Activated T-cell treated with anti-CD3 and anti-CD28 coated beads for 1 hour (primary cell): ENCODE measurements around the gene NXPH4.

Experiments
- DNase-seq: peaks from one replicate; pipeline ENCODE4 v3.0.0-alpha.2; 2020; ENCODE audit warnings: low read depth

NXPH4 gene

DNA sequence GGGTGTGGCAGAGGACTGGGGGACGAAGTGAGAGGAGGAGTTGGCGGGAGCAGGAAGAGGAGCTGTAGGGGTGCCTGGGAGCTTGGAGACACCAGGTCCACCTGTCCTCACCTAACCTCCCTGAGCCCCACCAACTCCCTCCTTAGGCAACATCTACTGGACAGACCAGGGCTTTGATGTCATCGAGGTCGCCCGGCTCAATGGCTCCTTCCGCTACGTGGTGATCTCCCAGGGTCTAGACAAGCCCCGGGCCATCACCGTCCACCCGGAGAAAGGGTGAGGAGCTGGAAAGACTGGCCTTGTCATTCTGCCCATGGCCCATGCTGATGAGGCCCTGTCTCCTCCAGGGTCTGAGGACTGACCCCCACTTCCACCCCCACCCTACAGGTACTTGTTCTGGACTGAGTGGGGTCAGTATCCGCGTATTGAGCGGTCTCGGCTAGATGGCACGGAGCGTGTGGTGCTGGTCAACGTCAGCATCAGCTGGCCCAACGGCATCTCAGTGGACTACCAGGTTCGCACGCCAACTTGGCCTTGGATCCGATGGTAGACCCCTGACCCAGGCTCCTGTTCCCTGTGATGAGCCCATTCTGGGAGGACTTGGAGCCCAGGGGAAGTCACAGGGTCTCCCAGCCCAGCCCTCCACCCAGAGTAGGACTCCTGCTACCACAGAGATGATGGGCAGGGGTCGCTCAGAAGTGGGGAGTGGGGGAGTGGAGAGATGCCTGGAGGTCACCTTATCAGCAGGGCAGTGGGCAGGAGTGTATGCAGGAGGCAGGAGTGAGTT, 32.5 kb upstream of the NXPH4 start:
- no peak for DNase-seq

DNA sequence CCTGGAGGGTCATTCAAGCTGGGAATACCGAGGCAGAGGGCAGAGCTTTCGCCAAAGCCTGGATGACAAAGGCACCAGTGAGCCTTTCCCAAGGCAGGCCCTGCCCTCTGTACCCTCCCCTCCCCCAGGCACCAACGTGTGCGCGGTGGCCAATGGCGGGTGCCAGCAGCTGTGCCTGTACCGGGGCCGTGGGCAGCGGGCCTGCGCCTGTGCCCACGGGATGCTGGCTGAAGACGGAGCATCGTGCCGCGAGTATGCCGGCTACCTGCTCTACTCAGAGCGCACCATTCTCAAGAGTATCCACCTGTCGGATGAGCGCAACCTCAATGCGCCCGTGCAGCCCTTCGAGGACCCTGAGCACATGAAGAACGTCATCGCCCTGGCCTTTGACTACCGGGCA, 31.2 kb upstream of the NXPH4 start:
- DNase-seq: no peak

DNA sequence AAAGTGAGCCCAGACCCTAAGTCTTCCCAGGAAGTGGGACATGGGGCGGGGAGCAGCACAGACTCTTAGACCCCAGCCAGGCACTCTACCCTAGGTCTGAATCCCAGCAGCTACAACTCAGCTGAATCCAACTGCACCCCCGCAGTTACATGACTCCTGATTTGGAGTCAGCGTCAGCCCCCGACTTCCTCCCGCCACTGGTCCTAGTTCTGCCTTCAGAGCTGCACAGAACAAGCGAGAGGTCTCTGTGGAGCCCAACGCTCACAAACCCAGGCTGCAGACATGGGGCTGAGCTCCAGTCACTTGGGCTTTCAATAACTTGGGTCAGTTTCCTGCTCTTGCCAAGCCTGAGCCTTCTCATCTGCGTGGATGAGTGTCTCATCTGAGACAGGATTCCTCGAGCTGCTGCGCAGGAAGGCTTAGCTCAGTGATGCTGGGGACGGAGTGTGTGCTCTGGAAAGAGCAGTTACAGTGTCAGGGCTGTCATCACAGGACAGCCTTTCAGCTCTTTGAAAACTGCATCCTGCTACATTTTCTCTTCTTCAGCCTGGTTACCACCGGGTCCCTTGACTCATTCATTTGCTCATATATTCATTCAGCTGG, 30.6 kb upstream of the NXPH4 start:
- DNase-seq: no peak

DNA sequence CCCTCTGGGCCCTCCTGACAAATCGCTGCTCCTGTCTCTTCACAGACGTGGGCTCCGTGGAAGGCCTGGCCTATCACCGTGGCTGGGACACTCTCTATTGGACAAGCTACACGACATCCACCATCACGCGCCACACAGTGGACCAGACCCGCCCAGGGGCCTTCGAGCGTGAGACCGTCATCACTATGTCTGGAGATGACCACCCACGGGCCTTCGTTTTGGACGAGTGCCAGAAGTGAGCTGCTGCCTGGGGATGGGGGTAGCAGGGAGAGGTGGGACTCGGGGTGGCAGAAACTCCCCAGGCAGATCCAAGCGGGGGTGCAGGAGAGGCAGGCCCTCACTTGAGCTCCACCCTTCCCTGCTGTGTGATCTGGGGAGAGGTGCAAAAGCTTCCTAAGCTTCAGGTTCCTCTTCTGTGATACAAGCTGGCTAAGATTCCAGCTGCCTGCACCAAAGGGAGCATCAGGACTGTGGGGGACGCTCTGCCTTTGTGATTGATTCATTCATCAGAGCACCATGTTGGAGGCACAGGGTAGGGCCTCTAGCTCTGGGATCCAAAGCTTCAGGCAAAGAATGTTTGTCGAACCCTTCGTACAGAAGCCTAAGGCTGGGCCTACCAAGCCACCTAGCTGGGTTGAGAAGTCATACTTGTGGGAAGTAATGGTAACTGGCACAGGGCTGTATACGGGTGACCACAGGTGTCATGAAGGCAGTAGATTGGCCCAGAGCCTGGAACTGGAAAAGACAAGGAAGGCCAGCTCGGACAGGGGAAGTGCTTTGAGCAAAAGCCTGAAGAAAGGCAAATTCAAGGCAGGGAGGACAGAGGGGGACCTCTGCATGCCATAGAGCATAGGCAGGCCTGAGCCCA, 29.1 kb upstream of the NXPH4 start:
- no peak for DNase-seq

DNA sequence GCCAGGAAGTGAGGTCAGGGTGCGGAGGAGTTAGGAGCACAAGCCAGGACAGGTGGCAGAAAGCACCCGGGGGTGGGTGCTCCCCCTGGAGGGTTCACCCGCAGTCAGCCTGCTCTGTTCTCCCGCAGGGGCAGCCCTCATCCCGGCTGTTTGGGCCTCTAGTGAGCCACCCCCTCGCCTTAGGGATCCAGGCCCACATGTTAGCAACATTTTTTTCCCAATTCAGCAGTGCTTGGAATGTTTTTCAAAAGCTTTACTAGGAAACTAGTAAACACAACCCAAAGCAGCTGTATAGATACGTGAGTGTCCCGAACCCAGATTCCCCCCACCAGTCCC, 28.5 kb upstream of the NXPH4 start:
- no peak for DNase-seq

DNA sequence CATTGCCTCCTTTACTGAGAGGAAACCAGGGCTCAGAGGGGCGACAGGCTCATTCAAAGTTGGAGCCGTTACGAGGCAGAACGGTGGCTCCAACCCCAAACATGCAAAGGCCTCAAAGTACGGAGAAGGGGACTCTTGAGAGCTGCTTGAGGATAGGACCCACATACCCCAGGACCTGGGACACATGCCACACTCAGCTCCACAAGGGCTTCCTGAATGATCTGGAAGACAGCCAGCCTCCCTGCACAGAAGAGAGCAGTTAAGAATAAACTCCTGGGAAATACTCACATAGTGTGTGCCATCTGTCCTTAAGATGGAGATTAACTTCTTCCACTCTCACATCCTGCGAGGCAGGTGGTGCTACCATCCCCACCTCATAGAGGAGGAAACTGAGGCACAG, 26.6 kb upstream of the NXPH4 start:
- no peak for DNase-seq

DNA sequence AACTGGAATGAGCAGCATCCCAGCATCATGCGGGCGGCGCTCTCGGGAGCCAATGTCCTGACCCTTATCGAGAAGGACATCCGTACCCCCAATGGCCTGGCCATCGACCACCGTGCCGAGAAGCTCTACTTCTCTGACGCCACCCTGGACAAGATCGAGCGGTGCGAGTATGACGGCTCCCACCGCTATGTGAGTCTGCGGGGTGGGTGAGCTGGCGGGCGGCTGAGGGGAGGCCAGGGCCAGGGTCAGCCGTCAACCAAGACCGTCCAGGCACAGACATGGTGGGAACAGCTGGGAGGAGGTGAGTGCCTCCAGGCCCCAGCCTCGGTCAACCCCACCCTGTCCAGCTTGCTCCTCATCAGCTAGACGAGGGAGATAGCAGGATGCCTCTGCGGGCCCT, 25.8 kb upstream of the NXPH4 start:
- DNase-seq: no peak

DNA sequence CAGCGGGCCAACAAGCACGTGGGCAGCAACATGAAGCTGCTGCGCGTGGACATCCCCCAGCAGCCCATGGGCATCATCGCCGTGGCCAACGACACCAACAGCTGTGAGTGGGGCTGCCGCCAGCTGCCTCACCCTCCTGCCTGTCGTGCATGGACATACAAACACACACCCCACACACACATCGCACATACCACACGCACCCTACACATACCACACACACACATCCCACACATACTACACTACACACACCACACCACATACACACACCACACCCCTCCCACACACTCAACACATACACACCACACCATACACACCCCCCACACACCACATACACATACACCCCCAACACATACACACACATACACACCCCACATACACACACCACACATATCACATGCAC, 25.2 kb upstream of the NXPH4 start:
- no peak for DNase-seq

DNA sequence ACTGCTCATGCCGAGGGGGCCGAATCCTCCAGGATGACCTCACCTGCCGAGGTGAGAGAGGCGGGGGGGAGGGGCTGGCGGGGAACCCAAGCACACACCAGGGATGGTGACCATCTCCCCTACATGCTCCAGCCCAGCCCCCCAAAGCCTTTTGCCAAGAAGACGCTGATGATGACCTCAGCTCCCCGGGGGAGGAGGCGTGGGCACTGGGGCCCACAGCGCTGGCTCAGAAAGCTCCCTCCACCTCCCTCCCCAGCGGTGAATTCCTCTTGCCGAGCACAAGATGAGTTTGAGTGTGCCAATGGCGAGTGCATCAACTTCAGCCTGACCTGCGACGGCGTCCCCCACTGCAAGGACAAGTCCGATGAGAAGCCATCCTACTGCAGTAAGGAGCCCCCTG, 23.7 kb upstream of the NXPH4 start:
- no peak for DNase-seq

DNA sequence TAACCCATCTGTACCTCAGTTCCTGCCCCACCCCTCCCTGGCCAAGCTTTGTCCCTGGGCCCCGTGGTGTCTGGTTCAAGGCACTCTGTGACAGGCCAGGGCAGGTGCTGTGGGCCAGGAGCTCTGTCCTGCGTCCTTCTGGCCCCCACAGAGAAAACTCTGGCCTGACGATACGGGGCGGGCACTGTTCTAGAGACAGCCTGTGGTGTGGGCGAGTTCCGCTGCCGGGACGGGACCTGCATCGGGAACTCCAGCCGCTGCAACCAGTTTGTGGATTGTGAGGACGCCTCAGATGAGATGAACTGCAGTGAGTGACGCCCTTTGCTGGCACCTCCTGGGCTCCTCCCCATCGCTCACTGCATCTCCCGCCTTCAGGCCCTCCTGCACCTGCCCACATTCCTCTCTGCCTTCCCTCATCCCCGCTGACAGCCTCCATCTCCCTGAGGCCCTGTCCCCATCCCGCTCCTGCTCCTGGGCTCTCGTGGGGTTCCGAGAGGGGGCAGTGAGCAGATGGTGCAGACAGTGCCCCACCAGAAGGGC, 22.8 kb upstream of the NXPH4 start:
- no peak for DNase-seq

DNA sequence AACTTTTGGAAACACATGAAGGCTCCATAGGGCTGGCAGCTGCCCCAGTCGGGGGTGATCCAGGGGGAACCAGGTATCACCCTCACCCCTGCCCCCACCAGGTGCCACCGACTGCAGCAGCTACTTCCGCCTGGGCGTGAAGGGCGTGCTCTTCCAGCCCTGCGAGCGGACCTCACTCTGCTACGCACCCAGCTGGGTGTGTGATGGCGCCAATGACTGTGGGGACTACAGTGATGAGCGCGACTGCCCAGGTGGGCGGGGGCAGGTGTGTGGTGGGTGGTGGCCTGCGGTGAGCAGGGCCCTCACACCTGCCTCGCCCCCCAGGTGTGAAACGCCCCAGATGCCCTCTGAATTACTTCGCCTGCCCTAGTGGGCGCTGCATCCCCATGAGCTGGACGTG, 22.3 kb upstream of the NXPH4 start:
- no peak for DNase-seq

DNA sequence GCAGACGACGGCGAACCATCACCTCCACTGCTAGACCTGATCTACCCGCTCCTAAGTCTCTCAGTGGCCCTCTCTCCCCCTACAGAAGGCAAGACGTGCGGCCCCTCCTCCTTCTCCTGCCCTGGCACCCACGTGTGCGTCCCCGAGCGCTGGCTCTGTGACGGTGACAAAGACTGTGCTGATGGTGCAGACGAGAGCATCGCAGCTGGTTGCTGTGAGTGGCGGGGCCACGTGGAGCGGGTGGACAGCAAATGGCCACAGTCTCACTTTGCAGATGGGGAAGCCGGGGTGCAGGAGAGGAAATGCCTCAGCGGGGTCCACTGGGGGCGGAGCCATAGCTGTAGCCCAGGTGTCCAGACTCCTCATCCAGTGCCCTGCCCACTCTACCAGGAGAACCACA, 21.4 kb upstream of the NXPH4 start:
- DNase-seq: no peak

DNA sequence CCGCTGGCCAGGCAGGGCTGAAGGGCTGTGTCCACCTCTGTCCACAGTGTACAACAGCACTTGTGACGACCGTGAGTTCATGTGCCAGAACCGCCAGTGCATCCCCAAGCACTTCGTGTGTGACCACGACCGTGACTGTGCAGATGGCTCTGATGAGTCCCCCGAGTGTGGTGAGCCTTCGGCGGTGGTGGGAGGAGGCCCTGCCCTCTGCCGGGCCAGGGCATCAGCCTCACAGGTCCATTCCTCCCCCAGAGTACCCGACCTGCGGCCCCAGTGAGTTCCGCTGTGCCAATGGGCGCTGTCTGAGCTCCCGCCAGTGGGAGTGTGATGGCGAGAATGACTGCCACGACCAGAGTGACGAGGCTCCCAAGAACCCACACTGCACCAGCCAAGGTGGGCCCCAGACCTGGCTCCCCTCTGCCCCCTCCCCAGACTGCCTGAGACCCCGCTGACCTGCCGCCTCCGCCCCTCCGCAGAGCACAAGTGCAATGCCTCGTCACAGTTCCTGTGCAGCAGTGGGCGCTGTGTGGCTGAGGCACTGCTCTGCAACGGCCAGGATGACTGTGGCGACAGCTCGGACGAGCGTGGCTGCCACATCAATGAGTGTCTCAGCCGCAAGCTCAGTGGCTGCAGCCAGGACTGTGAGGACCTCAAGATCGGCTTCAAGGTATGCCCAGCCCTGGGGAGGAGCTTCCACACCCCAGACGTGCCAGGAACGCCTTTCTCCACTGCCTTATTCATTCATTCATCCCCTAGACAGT, 20.8 kb upstream of the NXPH4 start:
- no peak for DNase-seq

DNA sequence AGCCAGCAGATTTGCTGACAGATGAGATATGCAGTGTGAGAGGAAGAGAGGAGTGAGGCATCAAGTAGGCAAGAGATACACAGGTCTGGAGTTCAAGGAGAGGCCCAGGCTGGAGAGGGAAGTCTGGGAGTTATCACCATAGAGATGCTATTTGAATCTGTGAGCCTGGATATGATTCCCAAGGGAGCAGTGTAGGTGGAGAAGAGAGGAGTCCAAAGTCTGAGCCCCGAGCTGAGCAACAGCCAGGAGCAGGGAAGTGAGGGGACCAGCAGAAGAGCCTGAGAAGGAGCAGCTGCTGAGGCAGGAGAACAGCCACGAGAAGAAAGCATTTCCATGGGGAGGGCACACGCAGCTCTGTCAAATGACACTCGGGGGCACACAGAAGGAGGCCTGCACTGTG, 20.2 kb upstream of the NXPH4 start:
- DNase-seq: no peak

DNA sequence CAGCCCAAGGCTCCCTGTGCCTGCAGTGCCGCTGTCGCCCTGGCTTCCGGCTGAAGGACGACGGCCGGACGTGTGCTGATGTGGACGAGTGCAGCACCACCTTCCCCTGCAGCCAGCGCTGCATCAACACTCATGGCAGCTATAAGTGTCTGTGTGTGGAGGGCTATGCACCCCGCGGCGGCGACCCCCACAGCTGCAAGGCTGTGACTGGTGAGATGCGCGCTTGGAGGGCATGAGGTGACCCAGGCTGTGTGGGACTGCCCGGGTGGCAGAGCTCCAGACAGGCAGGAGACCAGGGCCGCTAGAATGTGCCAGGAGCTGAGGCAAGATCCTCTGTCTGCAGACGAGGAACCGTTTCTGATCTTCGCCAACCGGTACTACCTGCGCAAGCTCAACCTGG, 19.6 kb upstream of the NXPH4 start:
- no peak for DNase-seq

DNA sequence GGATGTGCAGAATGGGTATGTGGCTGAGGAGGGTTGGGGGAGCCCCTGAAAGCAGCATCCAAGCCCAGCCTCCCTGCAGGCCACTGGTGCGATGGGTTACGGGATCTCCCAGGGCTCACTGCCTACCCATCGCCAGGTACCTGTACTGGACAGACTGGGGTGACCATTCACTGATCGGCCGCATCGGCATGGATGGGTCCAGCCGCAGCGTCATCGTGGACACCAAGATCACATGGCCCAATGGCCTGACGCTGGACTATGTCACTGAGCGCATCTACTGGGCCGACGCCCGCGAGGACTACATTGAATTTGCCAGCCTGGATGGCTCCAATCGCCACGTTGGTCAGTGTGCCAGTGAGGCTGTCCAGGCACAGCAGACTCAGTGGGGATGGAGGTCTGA, 18.3 kb upstream of the NXPH4 start:
- no peak for DNase-seq

DNA sequence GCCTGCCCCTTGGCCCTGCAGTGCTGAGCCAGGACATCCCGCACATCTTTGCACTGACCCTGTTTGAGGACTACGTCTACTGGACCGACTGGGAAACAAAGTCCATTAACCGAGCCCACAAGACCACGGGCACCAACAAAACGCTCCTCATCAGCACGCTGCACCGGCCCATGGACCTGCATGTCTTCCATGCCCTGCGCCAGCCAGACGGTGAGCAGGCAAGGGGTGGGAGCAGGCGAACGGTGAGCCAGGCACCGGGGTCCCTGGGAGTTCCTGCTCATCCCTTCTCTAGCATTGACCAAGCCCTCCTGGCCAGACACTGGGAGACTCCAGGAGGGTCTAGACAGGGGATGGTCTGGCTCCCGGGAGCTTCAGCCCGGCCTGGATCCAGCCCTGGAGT, 17.4 kb upstream of the NXPH4 start:
- no peak for DNase-seq

DNA sequence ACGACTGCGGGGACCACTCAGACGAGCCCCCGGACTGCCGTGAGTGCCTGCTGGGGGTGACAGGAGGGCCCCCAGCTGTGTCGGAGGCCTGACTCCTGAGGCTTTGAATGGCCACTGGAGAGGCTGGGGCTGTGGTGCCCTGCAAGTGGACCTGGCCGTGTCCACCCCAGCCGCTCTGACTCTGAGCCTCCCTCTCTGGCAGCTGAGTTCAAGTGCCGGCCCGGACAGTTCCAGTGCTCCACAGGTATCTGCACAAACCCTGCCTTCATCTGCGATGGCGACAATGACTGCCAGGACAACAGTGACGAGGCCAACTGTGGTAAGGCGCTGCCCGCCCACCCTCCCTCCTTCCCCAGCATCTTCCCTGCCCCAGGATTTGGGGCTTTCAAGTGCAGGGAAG, 16.1 kb upstream of the NXPH4 start:
- DNase-seq: no peak

DNA sequence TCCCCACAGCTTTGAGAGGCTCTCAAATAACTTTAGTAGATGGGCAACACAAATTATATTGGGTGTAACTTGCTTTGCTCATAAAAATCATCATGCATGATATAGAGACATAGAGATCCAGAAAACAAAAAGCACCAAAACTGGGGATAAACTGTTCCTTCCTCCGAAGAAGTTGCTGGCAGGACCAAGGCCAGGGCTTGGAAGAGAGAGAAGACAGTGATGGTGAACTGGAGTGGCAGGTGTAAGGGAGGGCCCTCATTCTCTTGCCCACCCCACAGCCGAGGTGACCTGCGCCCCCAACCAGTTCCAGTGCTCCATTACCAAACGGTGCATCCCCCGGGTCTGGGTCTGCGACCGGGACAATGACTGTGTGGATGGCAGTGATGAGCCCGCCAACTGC, 15.4 kb upstream of the NXPH4 start:
- no peak for DNase-seq

DNA sequence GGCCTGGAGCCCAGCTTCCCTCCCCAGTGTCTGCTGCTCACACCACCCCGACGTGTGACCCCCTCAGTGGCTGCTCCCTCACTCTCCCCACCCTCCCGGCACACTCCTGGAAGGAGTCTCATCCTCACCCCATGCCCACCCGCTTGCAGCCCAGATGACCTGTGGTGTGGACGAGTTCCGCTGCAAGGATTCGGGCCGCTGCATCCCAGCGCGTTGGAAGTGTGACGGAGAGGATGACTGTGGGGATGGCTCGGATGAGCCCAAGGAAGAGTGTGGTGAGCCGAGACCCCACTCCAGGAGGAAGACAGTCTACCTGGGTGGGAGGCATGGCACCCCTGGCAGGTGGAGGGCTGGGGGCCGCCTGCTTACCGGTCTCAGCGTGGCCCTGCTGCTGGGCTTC, 15.0 kb upstream of the NXPH4 start:
- DNase-seq: no peak

DNA sequence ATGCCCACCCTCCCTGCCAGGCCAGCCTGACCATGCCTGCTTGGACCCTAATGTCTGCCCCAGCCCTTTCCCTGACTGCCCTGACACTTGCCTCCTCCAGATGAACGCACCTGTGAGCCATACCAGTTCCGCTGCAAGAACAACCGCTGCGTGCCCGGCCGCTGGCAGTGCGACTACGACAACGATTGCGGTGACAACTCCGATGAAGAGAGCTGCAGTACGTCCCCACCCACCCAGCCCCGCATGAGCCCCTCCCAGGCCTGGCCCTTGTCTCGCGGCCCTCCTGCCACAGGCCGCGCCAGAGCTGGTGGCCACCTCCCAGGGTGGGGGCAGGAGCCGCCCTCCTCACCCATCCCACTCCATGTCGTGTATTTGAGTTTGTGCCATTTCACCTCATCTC, 14.3 kb upstream of the NXPH4 start:
- no peak for DNase-seq

DNA sequence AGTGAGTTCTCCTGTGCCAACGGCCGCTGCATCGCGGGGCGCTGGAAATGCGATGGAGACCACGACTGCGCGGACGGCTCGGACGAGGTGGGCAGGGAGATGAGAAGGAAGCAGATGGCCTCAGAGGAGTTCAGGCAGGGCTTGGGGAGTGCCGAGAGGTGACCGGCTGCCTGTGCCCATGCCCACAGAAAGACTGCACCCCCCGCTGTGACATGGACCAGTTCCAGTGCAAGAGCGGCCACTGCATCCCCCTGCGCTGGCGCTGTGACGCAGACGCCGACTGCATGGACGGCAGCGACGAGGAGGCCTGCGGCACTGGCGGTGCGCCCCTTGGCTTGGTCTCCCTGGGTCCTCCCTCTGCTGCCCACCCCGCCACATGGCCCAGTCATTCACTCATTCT, 13.4 kb upstream of the NXPH4 start:
- DNase-seq: no peak
